Measurements from ENCODE around the gene TOX2. TPM values are rescaled to one million over a fixed set of nuclear protein-coding genes. Genes with fewer than 3 reads are reported as not detected.

TOX2 gene
- total and polyA plus RNA-seq, 2 of the 8 experiments (the other 6 are each of a cell fraction or from before 2014, with no cell fraction given), result 1.8 to 3.4 TPM

GRCh38 chr20:44021900-44022299 is 107.2 kb downstream of the TOX2 start:
- Histone ChIP-seq H4K91ac (replicated peaks; ENCODE audit: insufficient read length, low read length) (no peak overlapping the region), H3K9ac (replicated peaks in 1 of 4; ENCODE audit: extremely low read depth in 1 of 4, low read depth in 3 of 4, low read length in 3 of 4) (no peak overlapping the region), H3K4me1 (replicated peaks in 1 of 4; ENCODE audit: control insufficient read depth in 3 of 4, insufficient read depth in 4 of 4, low read length in 3 of 4) (peaks cover 0 to 11% (median 3%) of the 10 kb centered on the region in 4 experiments; a peak in 2 of 7 replicates), H2BK5ac (ENCODE audit: low read depth, low read length) (no peak overlapping the region), H2BK15ac (ENCODE audit: low read length) (no peak overlapping the region), H3K79me1 (ENCODE audit: low read depth, low read length) (no peaks in the 10 kb centered on the region), H3K18ac (ENCODE audit: extremely low read depth, low read length) (no peak overlapping the region), H3K4ac (replicated peaks; ENCODE audit: insufficient read length, low read depth, low read length) (no peak overlapping the region), H2BK20ac (ENCODE audit: low read length) (no peak overlapping the region), H3K4me2 (ENCODE audit: insufficient read depth in 1 of 2, low read depth in 2 of 2, low read length in 2 of 2) (no peak overlapping the region), H2AFZ (ENCODE audit: low read length) (no peak overlapping the region), H3K79me2 (ENCODE audit: control insufficient read depth in 1 of 2, insufficient read depth in 2 of 2, low read length in 2 of 2) (no peaks in the 10 kb centered on the region), H4K5ac (ENCODE audit: insufficient read length, low read depth, low read length) (no peak overlapping the region), H2BK120ac (replicated peaks; ENCODE audit: low read depth, low read length) (no peak overlapping the region), H3K4me3 (ENCODE audit: extremely low read depth in 1 of 4, insufficient read depth in 2 of 4, low read depth in 3 of 4, low read length in 4 of 4) (no peak overlapping the region), H3K27me3 (replicated peaks in 1 of 4; ENCODE audit: control insufficient read depth in 3 of 4, extremely low read depth in 1 of 4, insufficient read depth in 3 of 4, low read length in 3 of 4) (no peaks in the 10 kb centered on the region), H2BK12ac (ENCODE audit: low read depth, low read length) (no peak overlapping the region), H3K23ac (ENCODE audit: insufficient read length) (no peak overlapping the region), H3K23me2 (ENCODE audit: low read depth, low read length) (no peaks in the 10 kb centered on the region), H3K27ac (ENCODE audit: low read depth, low read length) (no peak overlapping the region), H3K9me3 (ENCODE audit: insufficient read depth in 2 of 2, low read depth in 1 of 2, low read length in 1 of 2) (no peaks in the 10 kb centered on the region), H3K56ac (replicated peaks; ENCODE audit: insufficient read length, low read depth, low read length) (no peak overlapping the region), H3K36me3 (ENCODE audit: control insufficient read depth in 2 of 4, insufficient read depth in 4 of 4, low read length in 3 of 4) (no peaks in the 10 kb centered on the region), H4K8ac (ENCODE audit: extremely low read depth, insufficient read depth, low read length) (no peak overlapping the region), H3K14ac (ENCODE audit: insufficient read length) (no peak overlapping the region), H2AK5ac (ENCODE audit: low read depth, low read length) (no peak overlapping the region), H4K20me1 (replicated peaks in 1 of 2; ENCODE audit: control insufficient read depth in 1 of 2, insufficient read depth in 2 of 2, low read length in 2 of 2) (no peaks in the 10 kb centered on the region)
- CTCF ChIA-PET (ENCODE audit: partially characterized antibody), result no interaction called here
- DNase-seq (ENCODE audit: low read depth in 1 of 2, low spot score in 2 of 2), result no peak
- FAIRE-seq, result no peak
- WGBS, 2 experiments (ENCODE audit: extremely low coverage in 1 of 2, insufficient coverage in 1 of 2, insufficient read length in 1 of 2, insufficient replicate concordance in 2 of 2, low coverage in 1 of 2, low lambda C conversion rate in 2 of 2, missing lambda C conversion rate in 1 of 2), result 94% methylated on average over 10 of the region's 10 CpGs; no CpG with 5 or more reads in 1 of the 2 experiments
- POLR2A ChIA-PET (ENCODE audit: partially characterized antibody), result no interaction called here
- TF ChIP-seq RNF2 (IDR thresholded peaks at IDR 0.05; ENCODE audit: borderline replicate concordance, low read depth, low read length, missing control alignments, poor library complexity, severe bottlenecking) (no peak), CREB1 (IDR thresholded peaks at IDR 0.05) (no peak), SAP30 (IDR thresholded peaks at IDR 0.05; ENCODE audit: insufficient read depth, insufficient replicate concordance, low read length) (no peak), HDAC6 (IDR thresholded peaks at IDR 0.05; ENCODE audit: low read depth, low read length) (no peak), CTCF (IDR thresholded peaks at IDR 0.05; ENCODE audit: control extremely low read depth in 1 of 3, insufficient read depth in 1 of 3, low read depth in 1 of 3, low read length in 3 of 3) (no peak), ASH2L (IDR thresholded peaks at IDR 0.05; ENCODE audit: low read length) (no peak), SIX5 (IDR thresholded peaks at IDR 0.05; ENCODE audit: low read depth, low read length) (no peak), EGR1 (IDR thresholded peaks at IDR 0.05; ENCODE audit: borderline replicate concordance, low read depth, low read length) (no peak), SP4 (IDR thresholded peaks at IDR 0.05; ENCODE audit: low read length) (no peak), TAF7 (optimal IDR thresholded peaks at IDR 0.05; ENCODE audit: borderline replicate concordance, low read depth, low read length) (no peak), FOSL1 (IDR thresholded peaks at IDR 0.05; ENCODE audit: insufficient read depth, low read depth, low read length) (no peak), SIRT6 (IDR thresholded peaks at IDR 0.05; ENCODE audit: low read length) (no peak), TAF1 (IDR thresholded peaks at IDR 0.05; ENCODE audit: low read depth, low read length) (no peak)

All from H1 (cell line).